Loucy (cell line): ENCODE results near the gene TBC1D2.

Experiments used
- H2AFZ ChIP-seq: fragments of 200-600 bp; sonication (generic); 2 replicates; pipeline ENCODE4 v1.6.0; 2016; ENCODE audit warnings: antibody characterized with exemption, mild to moderate bottlenecking, low read length, moderate library complexity
- H3F3A ChIP-seq: fragments of 200-600 bp; 2 replicates; pipeline ENCODE4 v1.6.0; 2016; ENCODE audit warnings: antibody characterized with exemption, low read depth, mild to moderate bottlenecking
- H3K27me3 ChIP-seq: fragments of 200-600 bp; sonication (generic); 2 replicates; pipeline ENCODE4 v1.6.1; 2014; ENCODE audit warnings: low read length, mild to moderate bottlenecking; ENCODE audit not compliant: insufficient read depth, poor library complexity, severe bottlenecking
- H3K36me3 ChIP-seq: fragments of 200-600 bp; sonication (generic); 2 replicates; pipeline ENCODE4 v1.6.1; 2016; ENCODE audit warnings: low read length; ENCODE audit not compliant: insufficient read depth
- H3K4me1 ChIP-seq: fragments of 200-600 bp; sonication (generic); 2 replicates; pipeline ENCODE4 v1.5.1; 2014; ENCODE audit warnings: low read length, mild to moderate bottlenecking; ENCODE audit not compliant: insufficient read depth, poor library complexity, severe bottlenecking
- H3K4me2 ChIP-seq: fragments of 200-600 bp; sonication (generic); 2 replicates; pipeline ENCODE4 v1.6.0; 2014; ENCODE audit warnings: antibody characterized with exemption, low read length, low read depth, mild to moderate bottlenecking; ENCODE audit not compliant: poor library complexity, severe bottlenecking
- H3K4me3 ChIP-seq: fragments of 200-600 bp; sonication (generic); 2 replicates; pipeline ENCODE4 v1.5.1; 2014; ENCODE audit warnings: low read length, mild to moderate bottlenecking, mixed read lengths; ENCODE audit not compliant: poor library complexity, severe bottlenecking
- H3K79me2 ChIP-seq: fragments of 200-600 bp; sonication (generic); 2 replicates; pipeline ENCODE4 v1.6.1; 2014; ENCODE audit warnings: low read length; ENCODE audit not compliant: insufficient read depth
- H3K9ac ChIP-seq: fragments of 200-600 bp; sonication (generic); 2 replicates; pipeline ENCODE4 v1.6.0; 2014; ENCODE audit warnings: mild to moderate bottlenecking, low read depth, low read length, moderate library complexity; ENCODE audit not compliant: poor library complexity, severe bottlenecking
- H3K9me2 ChIP-seq: fragments of 200-600 bp; sonication (generic); replicated peaks from 2 replicates; pipeline ENCODE4 v1.6.1; 2016; ENCODE audit warnings: low read depth, low read length, mixed read lengths
- H3K9me3 ChIP-seq: fragments of 200-600 bp; sonication (generic); 2 replicates; pipeline ENCODE4 v1.6.1; 2014; ENCODE audit warnings: mild to moderate bottlenecking, antibody characterized with exemption, low read length, low read depth; ENCODE audit not compliant: insufficient read depth
- H4K20me1 ChIP-seq: fragments of 200-600 bp; sonication (generic); 2 replicates; pipeline ENCODE4 v1.6.0; 2014; ENCODE audit warnings: antibody characterized with exemption, low read length, mild to moderate bottlenecking; ENCODE audit not compliant: insufficient read depth, poor library complexity, severe bottlenecking
- CTCF ChIP-seq: fragments of 200-600 bp; sonication (generic); conservative IDR thresholded peaks from 2 replicates; pipeline ENCODE4 v1.5.1; 2014; ENCODE audit warnings: mild to moderate bottlenecking, antibody characterized with exemption, low read length
- EZH2phosphoT487 ChIP-seq: fragments of 200-600 bp; IDR thresholded peaks from 2 replicates; pipeline ENCODE4 v1.6.1; 2018; ENCODE audit warnings: antibody characterized with exemption, mild to moderate bottlenecking, moderate library complexity, borderline replicate concordance

Gene TBC1D2

GRCh38 chr9:98186236-98186635 is 69.2 kb downstream of the TBC1D2 start:
- H3K9me2 ChIP-seq: no peaks in the 10 kb centered on the region
- H3K4me1 ChIP-seq: peaks cover 6% of the 10 kb centered on the region
- H3K36me3 ChIP-seq: no peaks in the 10 kb centered on the region
- no peak overlapping the region for H3K9ac ChIP-seq
- no peak overlapping the region for H3K4me3 ChIP-seq
- H3K27me3 ChIP-seq: no peaks in the 10 kb centered on the region
- no peaks in the 10 kb centered on the region for H3F3A ChIP-seq
- H3K79me2 ChIP-seq: no peaks in the 10 kb centered on the region
- H2AFZ ChIP-seq: no peak overlapping the region
- no peak overlapping the region for H3K4me2 ChIP-seq
- no peak for TF ChIP-seq EZH2phosphoT487
- TF ChIP-seq CTCF: no peak
- H3K9me3 ChIP-seq: no peaks in the 10 kb centered on the region
- no peaks in the 10 kb centered on the region for H4K20me1 ChIP-seq

DNA sequence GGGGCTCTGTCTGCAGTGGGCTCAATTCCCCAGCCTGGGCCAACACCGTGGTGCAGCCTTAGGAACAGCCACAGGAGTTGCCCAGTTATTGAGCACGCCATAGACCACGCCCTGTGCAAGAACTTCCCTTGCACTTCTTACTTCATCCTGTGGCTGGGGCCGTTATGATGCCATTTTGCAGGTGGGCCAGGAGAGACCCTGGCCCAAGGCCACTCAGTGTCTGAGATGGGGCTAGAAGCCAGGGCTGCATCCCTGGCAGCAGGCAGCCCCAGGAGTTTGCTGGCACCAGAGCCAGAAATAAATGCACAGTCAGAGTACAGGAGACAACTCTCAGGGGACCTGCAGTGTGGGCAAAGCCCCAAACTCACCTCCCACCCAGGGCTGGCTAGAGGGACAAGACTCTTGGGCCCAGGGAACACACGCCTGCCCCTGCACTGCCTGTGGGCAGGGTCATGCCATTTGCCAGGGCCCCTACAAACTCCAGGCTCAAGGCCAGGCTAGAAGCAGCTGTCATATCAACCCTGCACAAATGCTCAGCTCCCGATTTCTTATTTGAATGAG is 69.8 kb downstream of the TBC1D2 start:
- H4K20me1 ChIP-seq: no peaks in the 10 kb centered on the region
- H3K9me2 ChIP-seq: no peaks in the 10 kb centered on the region
- no peaks in the 10 kb centered on the region for H3F3A ChIP-seq
- no peak overlapping the region for H3K9ac ChIP-seq
- no peak for TF ChIP-seq CTCF
- no peak overlapping the region for H3K4me2 ChIP-seq
- H3K4me3 ChIP-seq: no peak overlapping the region
- H3K79me2 ChIP-seq: no peaks in the 10 kb centered on the region
- H2AFZ ChIP-seq: no peak overlapping the region
- no peaks in the 10 kb centered on the region for H3K36me3 ChIP-seq
- peaks cover 6% of the 10 kb centered on the region for H3K4me1 ChIP-seq
- no peaks in the 10 kb centered on the region for H3K27me3 ChIP-seq
- no peaks in the 10 kb centered on the region for H3K9me3 ChIP-seq

DNA sequence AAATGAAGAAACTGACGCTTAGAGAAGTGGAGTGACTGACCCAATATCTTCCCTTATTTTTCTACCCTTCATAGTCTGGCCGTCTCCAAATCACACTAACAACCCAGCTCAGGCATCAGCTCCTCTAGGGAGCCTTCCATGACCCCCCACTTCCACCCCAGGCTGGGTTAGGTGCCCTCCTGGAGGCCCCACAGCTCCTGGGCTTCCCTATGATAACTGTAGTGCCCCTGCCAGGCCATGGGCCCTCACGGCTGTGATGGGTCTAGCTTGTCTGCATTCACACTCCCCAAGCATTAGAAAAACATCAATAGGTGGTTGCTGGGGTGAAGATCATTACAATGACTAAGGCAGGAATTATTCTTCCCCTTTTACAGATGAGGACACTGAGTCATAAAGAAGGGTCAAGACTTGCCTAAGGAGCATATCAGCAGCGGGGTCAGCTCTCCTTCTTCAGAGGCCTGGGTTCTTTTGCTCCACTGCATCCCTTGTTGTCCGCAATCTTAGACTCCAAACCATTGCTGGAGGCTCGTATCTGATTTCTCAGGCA is 70.4 kb downstream of the TBC1D2 start:
- no peaks in the 10 kb centered on the region for H3K79me2 ChIP-seq

More for the DNA sequence above, 70.4 kb downstream of the TBC1D2 start:
- H2AFZ ChIP-seq: no peak overlapping the region
- no peaks in the 10 kb centered on the region for H3K9me2 ChIP-seq
- no peaks in the 10 kb centered on the region for H3K9me3 ChIP-seq
- H3K36me3 ChIP-seq: no peaks in the 10 kb centered on the region
- peaks cover 6% of the 10 kb centered on the region for H3K4me1 ChIP-seq
- H3K27me3 ChIP-seq: no peaks in the 10 kb centered on the region
- TF ChIP-seq CTCF: no peak
- no peak for TF ChIP-seq EZH2phosphoT487
- H3K4me3 ChIP-seq: no peak overlapping the region
- no peak overlapping the region for H3K9ac ChIP-seq
- no peak overlapping the region for H3K4me2 ChIP-seq
- no peaks in the 10 kb centered on the region for H4K20me1 ChIP-seq
- no peaks in the 10 kb centered on the region for H3F3A ChIP-seq
